HEK293 (cell line): ENCODE results near the gene CDH8.
"Not testable (repeated sequence)": the region's sequence is repeated elsewhere in the genome, so short reads cannot be mapped to it uniquely, and the experiment has no call there.

Source experiments
- CTCF ChIA-PET: fragments of 350-600 bp; formaldehyde crosslinking; extraction: SDS; loops from one replicate; lab custom pipeline; 2021; ENCODE audit warnings: antibody characterized with exemption; lab: Yijun Ruan, JAX
- POLR2A ChIA-PET: fragments of 300-600 bp; formaldehyde crosslinking; extraction: SDS; loops from one replicate; lab custom pipeline; 2020; ENCODE audit warnings: antibody characterized with exemption, inconsistent platforms; lab: Yijun Ruan, JAX
- H3K27ac ChIP-seq: fragments of 200-500 bp; sonication (Bioruptor generic); 2 replicates; pipeline ENCODE4 v1.5.1; 2014; ENCODE audit warnings: low read depth, low read length, control low read depth, inconsistent platforms; ENCODE audit errors: extremely low read depth
- H3K36me3 ChIP-seq, 2 experiments: fragments of 200-500 bp in 1 of 2; sonication (Bioruptor generic) in 1 of 2; 1 replicate in 1 of 2; 2 replicates in 1 of 2; pipeline ENCODE4 v1.5.1; 2014 to 2017; ENCODE audit warnings: inconsistent platforms in 2 of 2, low read length in 2 of 2; ENCODE audit not compliant: control insufficient read depth in 2 of 2, insufficient read depth in 1 of 2
- H3K4me1 ChIP-seq: fragments of 200-500 bp; sonication (Bioruptor generic); 2 replicates; pipeline ENCODE4 v1.5.1; 2014; ENCODE audit warnings: mild to moderate bottlenecking, low read length, inconsistent platforms; ENCODE audit not compliant: control insufficient read depth, insufficient read depth
- H3K4me3 ChIP-seq: 2 replicates; pipeline ENCODE4 v1.5.1; 2011; ENCODE audit warnings: low read depth, mild to moderate bottlenecking, control low read depth, low read length, moderate library complexity
- H3K9me3 ChIP-seq: fragments of 200-500 bp; sonication (Bioruptor generic); 2 replicates; pipeline ENCODE4 v1.5.1; 2014; ENCODE audit warnings: low read depth, low read length, inconsistent platforms; ENCODE audit not compliant: control insufficient read depth, insufficient read depth
- KLF1 ChIP-seq: fragments of 450-650 bp; formaldehyde crosslinking; IDR thresholded peaks from 2 replicates; pipeline ENCODE4 v1.5.1; 2016; ENCODE audit warnings: missing biosample characterization, missing genetic modification characterization
- OSR2 ChIP-seq: fragments of 450-650 bp; formaldehyde crosslinking; IDR thresholded peaks from 2 replicates; pipeline ENCODE4 v1.5.1; 2016; ENCODE audit warnings: missing biosample characterization, missing genetic modification characterization
- SCRT2 ChIP-seq: fragments of 450-650 bp; formaldehyde crosslinking; IDR thresholded peaks from 2 replicates; pipeline ENCODE4 v1.5.1; 2016; ENCODE audit warnings: missing biosample characterization, missing genetic modification characterization
- SP2 ChIP-seq: fragments of 450-650 bp; formaldehyde crosslinking; IDR thresholded peaks from 2 replicates; pipeline ENCODE4 v1.5.1; 2016; ENCODE audit warnings: missing biosample characterization, missing genetic modification characterization
- TCF7L2 ChIP-seq: IDR thresholded peaks from 2 replicates; pipeline ENCODE4 v1.6.1; 2011; ENCODE audit warnings: low read depth, mild to moderate bottlenecking, inconsistent platforms, low read length, moderate library complexity, borderline replicate concordance
- ZBTB7A ChIP-seq: fragments of 450-650 bp; formaldehyde crosslinking; IDR thresholded peaks from 2 replicates; pipeline ENCODE4 v1.5.1; 2016; ENCODE audit warnings: low read depth, missing biosample characterization, missing genetic modification characterization
- ZNF18 ChIP-seq: fragments of 450-650 bp; formaldehyde crosslinking; IDR thresholded peaks from 2 replicates; pipeline ENCODE4 v1.5.1; 2016; ENCODE audit warnings: missing biosample characterization, missing genetic modification characterization
- ZNF223 ChIP-seq: fragments of 450-650 bp; formaldehyde crosslinking; IDR thresholded peaks from 2 replicates; pipeline ENCODE4 v1.5.1; 2016; ENCODE audit warnings: missing biosample characterization, missing genetic modification characterization
- ZNF311 ChIP-seq: fragments of 450-650 bp; formaldehyde crosslinking; IDR thresholded peaks from 2 replicates; pipeline ENCODE4 v1.5.1; 2017; ENCODE audit warnings: missing biosample characterization, missing genetic modification characterization, borderline replicate concordance
- ZNF391 ChIP-seq: fragments of 450-650 bp; formaldehyde crosslinking; IDR thresholded peaks from 2 replicates; pipeline ENCODE4 v1.5.1; 2016; ENCODE audit warnings: low read depth, missing biosample characterization, missing genetic modification characterization, borderline replicate concordance
- ZNF394 ChIP-seq: fragments of 450-650 bp; formaldehyde crosslinking; IDR thresholded peaks from 2 replicates; pipeline ENCODE4 v1.5.1; 2016; ENCODE audit warnings: missing biosample characterization, missing genetic modification characterization, mild to moderate bottlenecking, moderate library complexity, borderline replicate concordance
- ZNF473 ChIP-seq: fragments of 450-650 bp; formaldehyde crosslinking; IDR thresholded peaks from 2 replicates; pipeline ENCODE4 v1.5.1; 2017; ENCODE audit warnings: missing biosample characterization, missing genetic modification characterization
- ZNF48 ChIP-seq: fragments of 450-650 bp; formaldehyde crosslinking; IDR thresholded peaks from 2 replicates; pipeline ENCODE4 v1.5.1; 2016; ENCODE audit warnings: missing biosample characterization, missing genetic modification characterization
- ZNF521 ChIP-seq: fragments of 450-650 bp; formaldehyde crosslinking; IDR thresholded peaks from 2 replicates; pipeline ENCODE4 v1.5.1; 2017; ENCODE audit warnings: missing biosample characterization, mild to moderate bottlenecking, missing genetic modification characterization
- ZNF791 ChIP-seq: fragments of 450-650 bp; formaldehyde crosslinking; IDR thresholded peaks from 2 replicates; pipeline ENCODE4 v1.5.1; 2016; ENCODE audit warnings: missing biosample characterization, missing genetic modification characterization
- ZSCAN23 ChIP-seq: fragments of 450-650 bp; formaldehyde crosslinking; IDR thresholded peaks from 2 replicates; pipeline ENCODE4 v1.5.1; 2016; ENCODE audit warnings: missing biosample characterization, missing genetic modification characterization
- TF ChIP-seq, protein P1 (sequence below): fragments of 450-650 bp; formaldehyde crosslinking; IDR thresholded peaks from 2 replicates; pipeline ENCODE4 v1.5.1; 2016; ENCODE audit warnings: missing biosample characterization, missing genetic modification characterization
- TF ChIP-seq, protein P2 (sequence below): fragments of 450-650 bp; formaldehyde crosslinking; IDR thresholded peaks from 2 replicates; pipeline ENCODE4 v1.5.1; 2016; ENCODE audit warnings: missing biosample characterization, missing genetic modification characterization
- TF ChIP-seq, protein P3 (sequence below): fragments of 450-650 bp; formaldehyde crosslinking; IDR thresholded peaks from 2 replicates; pipeline ENCODE4 v1.5.1; 2016; ENCODE audit warnings: missing biosample characterization, missing genetic modification characterization

Gene CDH8

DNA sequence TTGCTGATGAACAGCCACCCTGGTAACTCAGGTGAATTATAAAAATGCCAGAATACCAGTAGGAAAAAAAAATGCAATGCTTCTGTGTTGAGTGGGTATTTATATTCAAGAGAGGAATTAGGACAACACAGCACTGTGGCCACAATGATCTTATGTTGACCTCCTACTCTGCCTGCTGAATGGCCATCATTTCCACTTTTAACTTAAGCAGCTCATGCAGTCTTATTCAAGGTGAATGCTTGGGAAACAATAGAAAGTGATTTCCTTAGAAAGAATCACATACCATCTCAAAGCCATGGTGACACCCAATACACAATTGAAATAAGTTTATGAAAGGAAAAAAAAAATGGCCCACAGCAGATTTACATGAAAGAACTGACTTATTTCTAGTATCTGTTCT, 224.0 kb downstream of the CDH8 start:
- ChIA-PET CTCF (no interaction called here), POLR2A (no interaction called here)
- no peak for TF ChIP-seq ZNF394
- TF ChIP-seq KLF1 (tag by site-specific recombination) = no peak
- no peak for TF ChIP-seq ZBTB7A
- no peak for TF ChIP-seq SP2 (tag by site-specific recombination)
- no peak for TF ChIP-seq TCF7L2
- TF ChIP-seq, protein P1, sequence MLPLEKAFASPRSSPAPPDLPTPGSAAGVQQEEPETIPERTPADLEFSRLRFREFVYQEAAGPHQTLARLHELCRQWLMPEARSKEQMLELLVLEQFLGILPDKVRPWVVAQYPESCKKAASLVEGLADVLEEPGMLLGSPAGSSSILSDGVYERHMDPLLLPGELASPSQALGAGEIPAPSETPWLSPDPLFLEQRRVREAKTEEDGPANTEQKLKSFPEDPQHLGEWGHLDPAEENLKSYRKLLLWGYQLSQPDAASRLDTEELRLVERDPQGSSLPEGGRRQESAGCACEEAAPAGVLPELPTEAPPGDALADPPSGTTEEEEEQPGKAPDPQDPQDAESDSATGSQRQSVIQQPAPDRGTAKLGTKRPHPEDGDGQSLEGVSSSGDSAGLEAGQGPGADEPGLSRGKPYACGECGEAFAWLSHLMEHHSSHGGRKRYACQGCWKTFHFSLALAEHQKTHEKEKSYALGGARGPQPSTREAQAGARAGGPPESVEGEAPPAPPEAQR (tag by site-specific recombination) = no peak
- no peak for TF ChIP-seq ZNF311 (tag by site-specific recombination)
- TF ChIP-seq OSR2 (tag by site-specific recombination) = no peak
- TF ChIP-seq ZNF18 (tag by site-specific recombination) = no peak
- TF ChIP-seq, protein P2, sequence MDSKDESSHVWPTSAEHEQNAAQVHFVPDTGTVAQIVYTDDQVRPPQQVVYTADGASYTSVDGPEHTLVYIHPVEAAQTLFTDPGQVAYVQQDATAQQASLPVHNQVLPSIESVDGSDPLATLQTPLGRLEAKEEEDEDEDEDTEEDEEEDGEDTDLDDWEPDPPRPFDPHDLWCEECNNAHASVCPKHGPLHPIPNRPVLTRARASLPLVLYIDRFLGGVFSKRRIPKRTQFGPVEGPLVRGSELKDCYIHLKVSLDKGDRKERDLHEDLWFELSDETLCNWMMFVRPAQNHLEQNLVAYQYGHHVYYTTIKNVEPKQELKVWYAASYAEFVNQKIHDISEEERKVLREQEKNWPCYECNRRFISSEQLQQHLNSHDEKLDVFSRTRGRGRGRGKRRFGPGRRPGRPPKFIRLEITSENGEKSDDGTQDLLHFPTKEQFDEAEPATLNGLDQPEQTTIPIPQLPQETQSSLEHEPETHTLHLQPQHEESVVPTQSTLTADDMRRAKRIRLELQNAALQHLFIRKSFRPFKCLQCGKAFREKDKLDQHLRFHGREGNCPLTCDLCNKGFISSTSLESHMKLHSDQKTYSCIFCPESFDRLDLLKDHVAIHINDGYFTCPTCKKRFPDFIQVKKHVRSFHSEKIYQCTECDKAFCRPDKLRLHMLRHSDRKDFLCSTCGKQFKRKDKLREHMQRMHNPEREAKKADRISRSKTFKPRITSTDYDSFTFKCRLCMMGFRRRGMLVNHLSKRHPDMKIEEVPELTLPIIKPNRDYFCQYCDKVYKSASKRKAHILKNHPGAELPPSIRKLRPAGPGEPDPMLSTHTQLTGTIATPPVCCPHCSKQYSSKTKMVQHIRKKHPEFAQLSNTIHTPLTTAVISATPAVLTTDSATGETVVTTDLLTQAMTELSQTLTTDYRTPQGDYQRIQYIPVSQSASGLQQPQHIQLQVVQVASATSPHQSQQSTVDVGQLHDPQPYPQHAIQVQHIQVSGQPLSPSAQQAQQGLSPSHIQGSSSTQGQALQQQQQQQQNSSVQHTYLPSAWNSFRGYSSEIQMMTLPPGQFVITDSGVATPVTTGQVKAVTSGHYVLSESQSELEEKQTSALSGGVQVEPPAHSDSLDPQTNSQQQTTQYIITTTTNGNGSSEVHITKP (tag by site-specific recombination) = no peak
- TF ChIP-seq SCRT2 (tag by site-specific recombination) = no peak
- TF ChIP-seq ZNF223 (tag by site-specific recombination) = no peak
- no peak for TF ChIP-seq ZSCAN23 (tag by site-specific recombination)
- no peak for TF ChIP-seq ZNF473 (tag by site-specific recombination)
- TF ChIP-seq ZNF48 (tag by site-specific recombination) = no peak
- TF ChIP-seq, protein P3, sequence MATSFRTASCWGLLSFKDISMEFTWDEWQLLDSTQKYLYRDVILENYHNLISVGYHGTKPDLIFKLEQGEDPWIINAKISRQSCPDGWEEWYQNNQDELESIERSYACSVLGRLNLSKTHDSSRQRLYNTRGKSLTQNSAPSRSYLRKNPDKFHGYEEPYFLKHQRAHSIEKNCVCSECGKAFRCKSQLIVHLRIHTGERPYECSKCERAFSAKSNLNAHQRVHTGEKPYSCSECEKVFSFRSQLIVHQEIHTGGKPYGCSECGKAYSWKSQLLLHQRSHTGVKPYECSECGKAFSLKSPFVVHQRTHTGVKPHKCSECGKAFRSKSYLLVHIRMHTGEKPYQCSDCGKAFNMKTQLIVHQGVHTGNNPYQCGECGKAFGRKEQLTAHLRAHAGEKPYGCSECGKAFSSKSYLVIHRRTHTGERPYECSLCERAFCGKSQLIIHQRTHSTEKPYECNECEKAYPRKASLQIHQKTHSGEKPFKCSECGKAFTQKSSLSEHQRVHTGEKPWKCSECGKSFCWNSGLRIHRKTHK (tag by site-specific recombination) = no peak
- TF ChIP-seq ZNF391 (tag by site-specific recombination) = no peak
- TF ChIP-seq ZNF521 = no peak
- Histone ChIP-seq H3K9me3 (no peaks in the 10 kb centered on the region), H3K27ac (no peak overlapping the region), H3K36me3 (peaks cover 0 to 3% of the 10 kb centered on the region in 2 experiments; a peak in 1 of 3 replicates), H3K4me3 (no peak overlapping the region), H3K4me1 (no peaks in the 10 kb centered on the region)

DNA sequence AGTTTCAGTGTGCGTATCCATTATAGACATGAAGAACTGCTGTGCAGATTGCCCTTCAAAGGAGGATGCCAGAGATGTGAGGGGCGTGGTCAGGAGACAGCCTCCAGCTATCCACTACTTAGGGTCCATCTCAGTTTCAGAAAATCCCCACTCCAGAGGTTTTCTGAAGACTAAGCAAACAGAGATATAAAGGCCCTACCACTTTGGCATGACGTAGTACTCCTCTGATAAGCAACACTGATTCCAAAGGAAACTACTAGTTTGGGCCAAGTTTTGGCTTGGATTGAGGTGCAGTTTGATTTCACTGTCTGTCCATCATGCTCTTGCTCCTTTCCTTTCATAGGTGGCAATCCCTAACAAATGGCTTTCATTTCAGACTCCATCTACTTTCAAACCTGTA, 228.7 kb downstream of the CDH8 start:
- H3K4me3 ChIP-seq = no peak overlapping the region
- no peaks in the 10 kb centered on the region for H3K9me3 ChIP-seq
- no peaks in the 10 kb centered on the region for H3K4me1 ChIP-seq
- POLR2A ChIA-PET = no interaction called here
- H3K27ac ChIP-seq = no peak overlapping the region
- CTCF ChIA-PET = no interaction called here
- peaks cover 0 to 3% of the 10 kb centered on the region in 2 experiments; a peak in 1 of 3 replicates for H3K36me3 ChIP-seq
- TF ChIP-seq ZNF791 = no peak
- TF ChIP-seq, all 188 proteins: peak for 0

- H3K36me3 ChIP-seq, CTCF ChIA-PET, H3K4me3 ChIP-seq, POLR2A ChIA-PET, H3K4me1 ChIP-seq, H3K9me3 ChIP-seq, H3K27ac ChIP-seq: not testable (repeated sequence)
Observed at GRCh38 chr16:61801217-61801616, 235.0 kb downstream of the CDH8 start.
